ENCODE measurements around the gene TMC3.
"Not testable (repeated sequence)": the region's sequence is repeated elsewhere in the genome, so short reads cannot be mapped to it uniquely, and the experiment has no call there.

Gene TMC3

GRCh38 chr15:81384891-81385720 lies 11.1 kb upstream of the TMC3 start:
- DNase-seq: no peak

DNA sequence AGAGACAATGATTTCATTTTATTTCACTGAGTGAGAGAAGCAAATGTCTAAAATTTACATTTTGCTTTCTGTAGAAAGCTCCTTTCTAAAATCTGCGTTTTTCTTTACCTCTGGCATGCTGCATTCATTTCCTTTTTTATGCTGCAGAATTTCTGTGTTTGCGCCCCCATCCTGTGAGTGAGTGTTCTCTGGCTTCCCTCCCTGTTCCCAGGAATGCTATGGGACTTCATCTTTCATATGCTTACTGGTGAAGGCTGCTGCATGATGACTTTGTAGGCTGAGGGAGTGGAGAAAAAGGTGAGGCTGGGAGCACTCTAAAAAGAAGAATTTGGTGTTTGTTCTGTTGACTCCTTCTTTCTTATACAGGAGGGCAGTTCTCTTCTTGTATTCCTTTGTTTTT lies 7.7 kb upstream of the TMC3 start:
- no peak for DNase-seq

- DNase-seq: no peak
Measured at GRCh38 chr15:81380668-81381067, 6.7 kb upstream of the TMC3 start.

DNA sequence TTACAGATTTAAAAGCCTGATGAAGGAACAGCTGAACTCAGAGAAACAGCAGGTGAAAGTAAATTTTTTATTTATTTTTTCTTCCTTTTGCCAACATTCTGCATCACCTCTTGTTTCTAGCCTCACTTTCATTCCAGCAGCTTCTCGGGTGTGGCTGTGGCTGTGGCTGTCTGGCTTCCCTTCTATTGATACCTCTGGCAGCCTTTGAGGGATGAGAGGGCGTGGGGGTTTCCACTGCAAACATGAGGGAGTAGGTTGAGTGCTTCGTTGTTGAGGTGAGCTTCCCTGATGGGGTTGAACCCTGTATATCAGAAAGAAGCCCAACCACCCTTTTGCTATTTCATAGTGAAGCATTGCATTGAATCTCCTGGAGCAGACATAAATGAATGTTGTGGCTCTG lies 6.2 kb upstream of the TMC3 start:
- no peak for DNase-seq

DNA sequence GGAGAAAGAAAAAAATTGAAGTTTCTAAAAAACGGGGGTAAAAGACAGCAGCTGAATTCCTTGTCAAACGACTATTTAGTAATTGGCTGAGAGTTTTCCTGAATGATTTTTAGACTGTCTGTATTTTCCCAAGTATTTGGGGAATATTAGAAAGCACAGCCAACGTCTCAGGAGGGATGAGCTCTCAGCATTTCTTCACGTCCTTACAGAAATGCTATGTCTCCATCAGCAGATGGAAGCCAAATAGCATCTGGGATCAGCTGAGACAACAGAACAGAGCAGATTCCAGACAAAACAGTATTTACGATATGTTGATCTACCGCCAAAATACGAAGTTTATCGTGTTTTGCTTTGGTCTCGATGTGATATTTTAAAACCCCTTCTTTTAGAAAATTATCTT lies 5.3 kb upstream of the TMC3 start:
- DNase-seq: no peak

DNA sequence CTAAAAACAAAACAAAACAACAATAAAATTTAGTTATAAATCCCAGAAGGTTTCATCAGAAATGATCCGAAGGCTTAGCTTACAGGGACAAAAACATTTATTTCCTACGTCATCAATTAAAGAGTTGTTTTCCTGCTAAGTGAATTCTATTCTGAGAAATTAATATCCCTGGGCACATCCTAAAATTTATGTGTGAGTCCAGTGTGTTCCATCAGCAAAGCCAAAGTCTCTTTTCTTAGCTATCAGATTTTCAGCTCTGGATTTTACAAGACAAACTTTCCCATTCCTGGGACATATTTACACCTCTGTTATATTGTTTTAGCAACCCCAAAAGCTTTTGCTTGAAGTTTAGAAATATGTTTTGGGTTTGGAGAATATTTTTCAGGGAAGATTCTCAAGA lies 4.4 kb upstream of the TMC3 start:
- no peak for DNase-seq

DNA sequence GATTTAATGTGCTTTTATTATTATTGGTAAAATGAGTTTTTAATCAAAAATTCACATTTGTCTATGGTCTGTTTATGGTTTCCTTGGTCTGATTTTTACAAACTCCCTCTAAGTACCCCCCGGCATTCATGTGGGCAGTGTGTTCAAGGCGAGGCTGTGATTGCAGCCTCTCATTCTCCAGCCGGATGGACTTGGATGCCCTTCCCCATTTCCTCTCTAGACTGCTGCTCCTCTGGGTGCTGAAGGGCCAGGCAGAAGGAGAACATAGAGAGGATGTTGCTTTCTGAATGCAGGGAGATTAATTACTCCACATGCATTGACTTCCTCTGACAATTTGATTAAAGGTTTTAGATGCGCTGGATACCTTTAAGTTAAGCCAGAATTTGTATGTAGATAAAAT lies 3.9 kb upstream of the TMC3 start:
- no peak for DNase-seq

DNA sequence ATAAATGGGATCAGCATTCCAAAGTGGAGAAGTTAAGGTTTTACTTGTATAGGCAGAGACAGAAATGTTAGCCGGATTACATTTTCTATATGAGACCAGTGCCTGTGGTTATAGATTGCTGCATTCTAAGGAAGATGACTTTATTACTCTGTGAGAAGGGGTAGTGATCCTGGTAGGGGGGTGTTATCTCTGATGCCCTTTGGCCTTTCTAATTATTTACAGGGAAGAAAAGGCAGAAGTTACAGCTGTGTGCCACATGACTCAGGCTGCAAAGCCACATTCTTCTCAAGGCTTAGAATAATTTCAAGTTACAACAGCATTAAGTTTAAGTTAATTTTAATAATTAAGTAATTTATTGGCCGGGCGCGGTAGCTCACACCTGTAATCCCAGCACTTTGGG lies 2.2 kb upstream of the TMC3 start:
- no peak for DNase-seq

- DNase-seq: no peak
Measured at GRCh38 chr15:81375461-81375860, 1.4 kb upstream of the TMC3 start.

DNA sequence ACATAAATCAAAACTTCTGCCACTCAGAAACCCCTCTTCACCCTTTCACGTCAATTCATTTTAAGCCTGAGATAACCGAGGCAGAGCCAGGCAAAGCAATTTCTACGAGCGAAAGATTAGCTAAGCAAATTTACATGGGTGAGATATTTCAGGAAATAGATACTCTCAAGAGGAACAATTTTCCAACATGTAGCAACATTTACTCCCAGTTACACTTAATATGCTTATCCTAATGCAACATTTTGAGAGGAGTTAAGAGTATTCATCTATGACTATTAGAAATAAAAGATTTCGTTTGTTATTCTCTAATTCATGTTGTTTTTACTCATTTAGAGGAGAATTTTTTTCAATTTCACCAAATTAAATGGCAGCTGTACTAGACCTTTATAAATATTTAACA lies 837 bp downstream of the TMC3 start:
- DNase-seq: no peak

- no peak for DNase-seq
Measured at GRCh38 chr15:81372575-81372974, 1.4 kb downstream of the TMC3 start.

- DNase-seq: no peak
Measured at GRCh38 chr15:81363718-81364500, 10.1 kb downstream of the TMC3 start.

DNA sequence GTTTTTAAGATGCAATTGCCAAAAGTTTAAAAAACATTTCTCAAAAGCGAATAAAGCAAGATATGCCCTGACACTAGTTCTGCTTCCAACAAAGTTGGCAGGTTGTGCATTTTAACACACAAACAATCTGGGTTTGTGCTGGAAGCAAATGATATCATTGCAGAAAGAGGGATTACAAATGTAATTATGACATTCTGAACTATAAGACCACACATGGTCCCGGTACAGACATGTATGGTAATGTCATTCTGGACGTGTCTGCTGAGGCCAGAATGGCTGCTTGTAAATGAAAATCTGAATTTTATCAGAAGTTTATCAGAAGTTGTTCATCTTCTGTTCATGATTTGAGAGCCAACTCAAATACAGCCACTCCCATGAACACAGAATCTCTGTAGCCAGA lies 10.7 kb downstream of the TMC3 start:
- no peak for DNase-seq

GRCh38 chr15:81362790-81363189 lies 11.2 kb downstream of the TMC3 start:
- no peak for DNase-seq

GRCh38 chr15:81361891-81362290 lies 12.1 kb downstream of the TMC3 start:
- DNase-seq: no peak

GRCh38 chr15:81360491-81360890 lies 13.5 kb downstream of the TMC3 start:
- DNase-seq: no peak

DNA sequence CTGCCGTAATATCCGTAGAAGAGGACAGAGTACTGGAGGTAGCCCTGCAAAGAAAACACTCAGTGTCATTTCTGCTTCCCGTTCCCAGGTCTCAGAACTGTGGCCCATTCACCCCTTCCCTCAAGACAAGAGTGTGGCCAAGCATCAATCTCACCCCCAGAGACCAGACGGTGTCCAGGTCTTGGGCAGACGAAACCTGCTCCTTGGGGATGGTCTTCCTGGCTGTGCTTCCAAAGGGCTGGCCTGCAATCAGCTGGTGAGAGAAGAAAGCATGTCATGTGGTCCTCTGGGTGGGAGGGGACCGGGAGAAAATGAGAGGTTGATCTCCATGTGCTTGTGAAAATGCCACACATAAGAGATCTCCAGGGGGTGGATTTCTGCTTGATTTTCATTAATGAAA lies 15.8 kb downstream of the TMC3 start:
- no peak for DNase-seq

- no peak for DNase-seq
Measured at GRCh38 chr15:81357180-81357686, 16.8 kb downstream of the TMC3 start.

- no peak for DNase-seq
Measured at GRCh38 chr15:81356252-81356651, 17.8 kb downstream of the TMC3 start.

GRCh38 chr15:81351651-81352050 lies 22.4 kb downstream of the TMC3 start:
- DNase-seq: no peak

- no peak for DNase-seq
Measured at GRCh38 chr15:81349271-81349670, 24.7 kb downstream of the TMC3 start.

DNA sequence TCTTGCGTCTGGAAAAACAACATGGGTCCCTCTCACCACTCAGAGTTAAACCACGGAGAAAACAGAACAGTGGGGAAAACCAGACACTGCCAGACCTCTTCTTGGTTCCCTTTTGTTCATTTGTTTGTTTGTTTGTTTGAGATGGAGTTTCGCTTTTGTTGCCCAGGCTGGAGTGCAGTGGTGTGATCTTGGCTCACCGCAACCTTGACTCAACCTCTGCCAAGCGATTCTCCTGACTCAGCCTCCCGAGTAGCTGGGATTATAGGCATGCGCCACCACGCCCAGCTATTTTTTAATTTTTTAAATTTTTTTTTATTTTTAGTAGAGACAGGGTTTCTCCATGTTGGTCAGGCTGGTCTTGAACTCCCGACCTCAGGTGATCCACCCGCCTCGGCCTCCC lies 25.3 kb downstream of the TMC3 start:
- not testable (repeated sequence) for DNase-seq

GRCh38 chr15:81347910-81348309 lies 26.1 kb downstream of the TMC3 start:
- DNase-seq: no peak

DNA sequence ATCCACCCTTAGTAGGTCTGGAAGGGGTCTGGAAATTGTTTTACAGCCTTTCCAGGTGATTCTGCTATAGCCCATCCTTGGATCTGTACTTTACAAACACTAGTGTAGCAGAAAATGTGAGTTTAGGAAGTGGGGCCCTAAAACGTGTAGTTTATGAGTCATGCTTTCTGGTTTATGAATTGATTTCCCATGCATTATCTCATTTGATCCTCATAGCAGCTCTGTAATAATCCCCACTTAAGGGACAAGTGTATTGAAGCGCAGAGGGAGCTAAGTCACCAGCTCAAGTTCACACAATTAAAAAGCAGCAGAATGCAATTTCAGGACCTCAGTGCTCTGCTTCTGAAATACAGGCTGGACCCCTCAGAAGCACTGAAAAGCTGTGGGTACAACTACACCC lies 27.4 kb downstream of the TMC3 start:
- DNase-seq: no peak
